Stomach (tissue), 9 donors: ENCODE measurements around the gene SLC24A4. TPM values are rescaled to one million over a fixed set of nuclear protein-coding genes. Genes with fewer than 3 reads are reported as not detected.

Experiments used
- DNase-seq, 2 donors: peaks; one replicate each; pipeline versions ENCODE4 v3.0.0 to v3.0.0-alpha.2; 2013 to 2019
- H3K27ac ChIP-seq, 5 donors: fragments of 200-600 bp in 4 of 5; sonication (generic) in 4 of 5; one replicate each; pipeline ENCODE4 v1.5.1; 2013 to 2019; ENCODE audit warnings: mild to moderate bottlenecking in 1 of 5, moderate library complexity in 1 of 5
- H3K27me3 ChIP-seq, 3 donors: fragments of 200-600 bp; sonication (generic); one replicate each; pipeline ENCODE4 v1.5.1; 2017 to 2019; ENCODE audit warnings: mixed run types in 1 of 3
- H3K36me3 ChIP-seq, 4 donors: fragments of 200-600 bp; sonication (generic); 1 replicate in 3 of 4; 2 replicates in 1 of 4; pipeline ENCODE4 v1.5.1; 2016 to 2019
- H3K4me1 ChIP-seq, 4 donors: fragments of 200-600 bp; sonication (generic); one replicate each; pipeline ENCODE4 v1.5.1; 2016 to 2019
- H3K4me3 ChIP-seq, 4 donors: fragments of 200-600 bp; sonication (generic) in 3 of 4; one replicate each; pipeline ENCODE4 v1.5.1; 2016 to 2019; ENCODE audit warnings: mild to moderate bottlenecking in 1 of 4
- H3K9me3 ChIP-seq, 4 donors: fragments of 200-600 bp; sonication (generic); one replicate each; pipeline ENCODE4 v1.5.1; 2016 to 2019
- CTCF ChIP-seq, 7 experiments: fragments of 450-650 bp in 4 of 7; fragments of 200-600 bp in 3 of 7; sonication (generic) in 3 of 7; IDR thresholded peaks; one replicate each; pipeline ENCODE4 v1.5.1; 2016 to 2019; ENCODE audit warnings: antibody characterized with exemption in 7 of 7, control low read depth in 2 of 7, mild to moderate bottlenecking in 1 of 7
- EP300 ChIP-seq: sonication (generic); formaldehyde crosslinking; IDR thresholded peaks from one replicate; pipeline ENCODE4 v1.6.1; 2017; ENCODE audit warnings: antibody characterized with exemption
- POLR2A ChIP-seq, 4 donors: fragments of 450-650 bp; IDR thresholded peaks; one replicate each; pipeline ENCODE4 v1.6.1; 2016; ENCODE audit warnings: antibody characterized with exemption in 4 of 4, control low read depth in 2 of 4, mild to moderate bottlenecking in 1 of 4, moderate library complexity in 1 of 4
- POLR2AphosphoS5 ChIP-seq, 3 donors: sonication (generic); formaldehyde crosslinking; IDR thresholded peaks; one replicate each; pipeline ENCODE4 v1.6.1; 2016; ENCODE audit warnings: antibody characterized with exemption in 3 of 3
- WGBS, 5 donors: extraction: QIAGEN DNeasy Blood & Tissue Kit in 3 of 5; methylation state at CpG; one replicate each; pipeline versions ENCODE4 v1.1.5 to v1.1.7; 2013 to 2018; 5-methylcytosine and 5-hydroxymethylcytosine counted together
- intact Hi-C: fragments of 100-400 bp; cut with DNase I; formaldehyde crosslinking; loops from one replicate; pipeline ENCODE4 v1.15.1; 2023; ENCODE audit warnings: low total_unique reads
- polyA plus RNA-seq, 3 donors: library from polyadenylated mRNA; stranded (reverse); fragments of 200-250 nt; gene quantifications; one replicate each; pipeline ENCODE4 v1.2.3, GENCODE V29; 2013
- total RNA-seq, 5 donors: library from RNA; depleted of rRNA; stranded (reverse); fragments of >200 nt; gene quantifications; one replicate each; pipeline versions ENCODE4 v1.1.0 to v1.2.3, GENCODE V29; 2014 to 2016
- donor health status: healthy with polysubstance abuse.
- donor health status: Bipolar disorder and iron deficiency.
- donor health status: healthy.

The SLC24A4 gene
- total and polyA plus RNA-seq, 8 donors = 0.08 to 0.92 (median 0.38) TPM; not detected in 4

GRCh38 chr14:92484132-92484823 is 161.3 kb downstream of the SLC24A4 start:
- no peak for TF ChIP-seq CTCF (IDR thresholded peaks at IDR 0.05)
- Histone ChIP-seq H3K27me3 (peaks cover 0 to 13% (median 3%) of the 10 kb centered on the region in 3 donors), H3K27ac (no peak overlapping the region), H3K36me3 (no peaks in the 10 kb centered on the region), H3K4me3 (no peak overlapping the region), H3K9me3 (no peaks in the 10 kb centered on the region), H3K4me1 (peaks cover 0 to 30% (median 0%) of the 10 kb centered on the region in 4 donors)
- intact Hi-C loops = no loop called here
- no peak for DNase-seq
- WGBS, 5 donors = 76 to 85% (median 84%) methylated on average over 7 of the region's 7 CpGs

GRCh38 chr14:92486881-92487280 is 163.9 kb downstream of the SLC24A4 start:
- H3K4me1 ChIP-seq = peaks cover 0 to 47% (median 0%) of the 10 kb centered on the region in 4 donors
- no peak overlapping the region for H3K4me3 ChIP-seq
- peaks cover 0 to 13% (median 3%) of the 10 kb centered on the region in 3 donors for H3K27me3 ChIP-seq
- intact Hi-C loops = no loop called here
- peak in 1 of 2 donors; percentile 39 for DNase-seq
- no peak overlapping the region for H3K27ac ChIP-seq
- no peak for TF ChIP-seq CTCF (IDR thresholded peaks at IDR 0.05)
- no peak for TF ChIP-seq POLR2A (IDR thresholded peaks at IDR 0.05)
- TF ChIP-seq POLR2AphosphoS5 (IDR thresholded peaks at IDR 0.05) = no peak
- no peaks in the 10 kb centered on the region for H3K36me3 ChIP-seq
- H3K9me3 ChIP-seq = no peaks in the 10 kb centered on the region
- WGBS, 5 donors = 54 to 74% (median 70%) methylated on average over 4 of the region's 4 CpGs

- 59 to 68% (median 65%) methylated on average over 10 of the region's 10 CpGs for WGBS, 5 donors
- Histone ChIP-seq H3K36me3 (no peaks in the 10 kb centered on the region), H3K4me1 (peaks cover 0 to 52% (median 0%) of the 10 kb centered on the region in 4 donors), H3K4me3 (no peak overlapping the region), H3K27me3 (peaks cover 0 to 13% (median 3%) of the 10 kb centered on the region in 3 donors), H3K9me3 (no peaks in the 10 kb centered on the region), H3K27ac (peak overlapping the region in 2 of 5 donors; percentile 20 to 31)
- intact Hi-C loops = no loop called here
- no peak for DNase-seq
- TF ChIP-seq POLR2A (IDR thresholded peaks at IDR 0.05) (no peak), EP300 (no peak), POLR2AphosphoS5 (IDR thresholded peaks at IDR 0.05) (no peak), CTCF (IDR thresholded peaks at IDR 0.05) (no peak)
These were observed 164.7 kb downstream of the SLC24A4 start for GRCh38 chr14:92487513-92488133.

- Histone ChIP-seq H3K27ac (peak overlapping the region in 2 of 5 donors; percentile 20 to 46), H3K36me3 (no peaks in the 10 kb centered on the region), H3K4me3 (no peak overlapping the region), H3K4me1 (peaks cover 0 to 57% (median 0%) of the 10 kb centered on the region in 4 donors), H3K9me3 (no peaks in the 10 kb centered on the region), H3K27me3 (peaks cover 0 to 4% (median 0%) of the 10 kb centered on the region in 3 donors)
- intact Hi-C loops = no loop called here
- no peak for DNase-seq
- no peak for TF ChIP-seq POLR2A (IDR thresholded peaks at IDR 0.05)
- TF ChIP-seq POLR2AphosphoS5 (IDR thresholded peaks at IDR 0.05) = no peak
- no peak for TF ChIP-seq CTCF (IDR thresholded peaks at IDR 0.05)
- no peak for TF ChIP-seq EP300
- 87 to 89% (median 87%) methylated on average over 20 to 21 of the region's 21 CpGs for WGBS, 5 donors
These were observed 166.7 kb downstream of the SLC24A4 start for GRCh38 chr14:92489394-92490238.
